Mesenchymal stem cell (in vitro differentiated cells and primary cell): ENCODE measurements around the gene CMTM5.

ENCODE experiments used
- DNase-seq: peaks from one replicate; pipeline ENCODE4 v3.0.0-alpha.2; 2013
- H2AFZ ChIP-seq: one replicate; pipeline ENCODE4 v1.6.1; 2013; ENCODE audit warnings: low read depth, mild to moderate bottlenecking, control low read depth, inconsistent platforms, low read length, moderate library complexity
- H2AK5ac ChIP-seq: 2 replicates; pipeline ENCODE4 v1.6.1; 2013; ENCODE audit warnings: low read length, moderate library complexity, mild to moderate bottlenecking, inconsistent platforms; ENCODE audit not compliant: severe bottlenecking
- H2BK120ac ChIP-seq: one replicate; pipeline ENCODE4 v1.6.1; 2013; ENCODE audit warnings: low read depth, mild to moderate bottlenecking, inconsistent platforms, low read length, moderate library complexity
- H2BK12ac ChIP-seq, 2 experiments: one replicate each; pipeline ENCODE4 v1.6.1; 2013; ENCODE audit warnings: inconsistent platforms in 2 of 2, low read length in 2 of 2, mild to moderate bottlenecking in 2 of 2, moderate library complexity in 2 of 2, control low read depth in 1 of 2
- H2BK15ac ChIP-seq: one replicate; pipeline ENCODE4 v1.6.1; 2013; ENCODE audit warnings: mild to moderate bottlenecking, low read depth, inconsistent platforms; ENCODE audit not compliant: poor library complexity, severe bottlenecking
- H2BK5ac ChIP-seq: 2 replicates; pipeline ENCODE4 v1.6.1; 2013; ENCODE audit warnings: low read depth, mild to moderate bottlenecking, low read length, control low read depth, inconsistent platforms; ENCODE audit not compliant: poor library complexity, severe bottlenecking
- H3K14ac ChIP-seq, 2 experiments: one replicate each; pipeline ENCODE4 v1.6.1; 2013; ENCODE audit warnings: inconsistent platforms in 2 of 2, low read length in 2 of 2, control low read depth in 1 of 2, mild to moderate bottlenecking in 1 of 2, moderate library complexity in 1 of 2
- H3K18ac ChIP-seq, 2 experiments: one replicate each; pipeline ENCODE4 v1.6.1; 2013; ENCODE audit warnings: inconsistent platforms in 2 of 2, low read length in 2 of 2, control low read depth in 1 of 2, low read depth in 1 of 2, mild to moderate bottlenecking in 1 of 2
- H3K23ac ChIP-seq, 2 experiments: one replicate each; pipeline ENCODE4 v1.6.1; 2013; ENCODE audit warnings: inconsistent platforms in 2 of 2, low read length in 2 of 2, mild to moderate bottlenecking in 2 of 2, moderate library complexity in 2 of 2, control low read depth in 1 of 2
- H3K27ac ChIP-seq: 2 replicates; pipeline ENCODE4 v1.5.1; 2013; ENCODE audit warnings: mild to moderate bottlenecking, moderate library complexity, low read length, control low read depth, inconsistent platforms; ENCODE audit not compliant: poor library complexity, severe bottlenecking
- H3K27me3 ChIP-seq, 2 experiments: 2 replicates each; pipeline versions ENCODE4 v1.6.1 to v1.7.0; 2013; ENCODE audit warnings: low read length in 2 of 2, mild to moderate bottlenecking in 2 of 2, moderate library complexity in 2 of 2, control low read depth in 1 of 2, inconsistent platforms in 1 of 2; ENCODE audit not compliant: control insufficient read depth in 1 of 2, insufficient read depth in 1 of 2
- H3K36me3 ChIP-seq, 2 experiments: 2 replicates each; pipeline versions ENCODE4 v1.6.1 to v1.7.0; 2013; ENCODE audit warnings: low read length in 2 of 2, control low read depth in 1 of 2, inconsistent platforms in 1 of 2, low read depth in 1 of 2, mild to moderate bottlenecking in 1 of 2; ENCODE audit not compliant: insufficient read depth in 2 of 2, control insufficient read depth in 1 of 2
- H3K4ac ChIP-seq, 2 experiments: one replicate each; pipeline ENCODE4 v1.6.1; 2013; ENCODE audit warnings: inconsistent platforms in 2 of 2, low read length in 2 of 2, mild to moderate bottlenecking in 2 of 2, moderate library complexity in 2 of 2, control low read depth in 1 of 2, low read depth in 1 of 2
- H3K4me1 ChIP-seq: 2 replicates; pipeline ENCODE4 v1.6.1; 2013; ENCODE audit warnings: low read depth, low read length, control low read depth; ENCODE audit not compliant: control insufficient read depth, insufficient read depth
- H3K4me2 ChIP-seq: 2 replicates; pipeline ENCODE4 v1.6.1; 2013; ENCODE audit warnings: low read length, mild to moderate bottlenecking, inconsistent platforms; ENCODE audit not compliant: poor library complexity, severe bottlenecking
- H3K4me3 ChIP-seq, 2 experiments: 2 replicates each; pipeline versions ENCODE4 v1.5.1 to v1.7.0; 2013; ENCODE audit warnings: low read length in 2 of 2, mild to moderate bottlenecking in 2 of 2, control low read depth in 1 of 2, low read depth in 1 of 2; ENCODE audit not compliant: insufficient read depth in 1 of 2
- H3K79me1 ChIP-seq: replicated peaks from 2 replicates; pipeline ENCODE4 v1.6.1; 2013; ENCODE audit warnings: mild to moderate bottlenecking, control low read depth, low read length, inconsistent platforms; ENCODE audit not compliant: poor library complexity, severe bottlenecking
- H3K9ac ChIP-seq: 2 replicates; pipeline ENCODE4 v1.7.0; 2013; ENCODE audit warnings: mild to moderate bottlenecking, low read length, moderate library complexity
- H3K9me3 ChIP-seq: 2 replicates; pipeline ENCODE4 v1.7.0; 2013; ENCODE audit warnings: mild to moderate bottlenecking, low read length; ENCODE audit not compliant: control insufficient read depth
- H4K8ac ChIP-seq: one replicate; pipeline ENCODE4 v1.6.1; 2013; ENCODE audit warnings: inconsistent platforms, mild to moderate bottlenecking, low read length, moderate library complexity
- H4K91ac ChIP-seq: one replicate; pipeline ENCODE4 v1.6.1; 2013; ENCODE audit warnings: mild to moderate bottlenecking, low read length, inconsistent platforms
- WGBS: methylation state at CpG from one replicate; pipeline ENCODE4 v1.1.7; 2013; ENCODE audit warnings: mixed read lengths; 5-methylcytosine and 5-hydroxymethylcytosine counted together

The CMTM5 gene

DNA sequence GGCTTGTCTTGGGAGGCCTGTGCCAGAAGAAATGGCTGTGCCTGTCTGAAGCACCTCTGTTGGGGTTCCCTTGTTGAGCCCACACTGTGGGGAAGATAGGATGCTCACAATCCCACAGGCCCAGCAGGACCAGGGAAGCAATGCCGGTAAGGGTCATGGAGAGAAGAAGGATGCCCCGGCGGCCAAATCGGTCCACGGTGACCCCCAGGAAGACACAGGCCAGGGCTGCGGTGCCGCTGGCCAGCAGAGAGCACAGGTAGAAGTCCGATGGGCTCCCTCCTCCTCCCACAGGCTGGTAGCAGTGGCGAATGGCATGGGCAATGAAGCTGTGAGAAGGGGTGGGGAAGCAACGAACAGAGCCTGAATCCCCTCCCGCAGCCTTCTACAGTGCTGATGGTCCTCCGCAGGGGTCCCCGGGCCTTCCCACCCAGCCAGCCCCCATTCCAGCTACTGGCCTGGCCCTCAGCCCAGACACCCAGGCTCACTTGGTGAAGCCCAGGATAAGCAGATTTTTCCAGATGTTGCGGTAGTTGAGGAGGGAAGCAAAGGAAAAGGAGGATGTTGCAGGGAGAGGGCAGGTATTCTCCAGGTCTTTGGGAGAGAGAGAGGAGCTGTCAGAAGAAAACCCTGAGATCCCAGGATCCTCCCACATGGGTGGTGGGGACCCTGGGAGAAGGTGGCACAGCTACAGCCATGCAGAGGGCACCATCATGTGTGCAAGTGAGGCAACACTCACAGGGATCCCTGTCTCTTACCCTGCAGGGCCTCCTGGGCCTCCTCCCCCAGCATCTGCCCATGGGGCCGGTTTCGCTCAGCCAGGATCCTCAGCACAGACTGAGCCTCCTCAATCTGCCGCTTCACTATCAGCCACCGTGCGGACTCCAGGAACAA is 29.2 kb upstream of the CMTM5 start:
- H3K4ac ChIP-seq: no peak overlapping the region
- H3K18ac ChIP-seq: no peak overlapping the region
- no peak overlapping the region for H4K91ac ChIP-seq
- H3K4me1 ChIP-seq: peaks cover 9% of the 10 kb centered on the region
- no peak overlapping the region for H3K14ac ChIP-seq
- no peak overlapping the region for H2BK5ac ChIP-seq
- H2BK15ac ChIP-seq: no peak overlapping the region
- no peak overlapping the region for H3K4me3 ChIP-seq
- no peak overlapping the region for H2AFZ ChIP-seq
- H3K36me3 ChIP-seq: peaks cover 0 to 32% of the 10 kb centered on the region in 2 experiments
- H3K27ac ChIP-seq: no peak overlapping the region
- no peak overlapping the region for H2AK5ac ChIP-seq
- no peaks in the 10 kb centered on the region for H3K9me3 ChIP-seq
- H3K27me3 ChIP-seq: peaks cover 0 to 11% of the 10 kb centered on the region in 2 experiments
- WGBS: 98% methylated on average over 18 of the region's 19 CpGs
- no peak overlapping the region for H3K4me2 ChIP-seq
- no peak overlapping the region for H4K8ac ChIP-seq
- H3K23ac ChIP-seq: no peak overlapping the region
- no peak overlapping the region for H3K9ac ChIP-seq
- peaks cover 5% of the 10 kb centered on the region for H3K79me1 ChIP-seq
- no peak overlapping the region for H2BK12ac ChIP-seq
- no peak for DNase-seq
- H2BK120ac ChIP-seq: no peak overlapping the region

GRCh38 chr14:23348297-23348655 is 28.6 kb upstream of the CMTM5 start:
- Histone ChIP-seq H3K9ac (no peak overlapping the region), H2BK5ac (no peak overlapping the region), H3K18ac (no peak overlapping the region), H3K36me3 (peaks cover 0 to 32% of the 10 kb centered on the region in 2 experiments), H3K14ac (no peak overlapping the region), H3K79me1 (peaks cover 5% of the 10 kb centered on the region), H4K8ac (no peak overlapping the region), H2BK12ac (no peak overlapping the region), H3K4ac (no peak overlapping the region), H4K91ac (no peak overlapping the region), H3K4me2 (no peak overlapping the region), H3K27ac (no peak overlapping the region), H3K23ac (no peak overlapping the region), H3K9me3 (no peaks in the 10 kb centered on the region), H2BK120ac (no peak overlapping the region), H3K27me3 (peaks cover 0 to 8% of the 10 kb centered on the region in 2 experiments), H2AFZ (no peak overlapping the region), H3K4me3 (no peak overlapping the region), H2BK15ac (no peak overlapping the region), H3K4me1 (peaks cover 9% of the 10 kb centered on the region), H2AK5ac (no peak overlapping the region)
- no peak for DNase-seq
- WGBS: 93% methylated on average over 5 of the region's 6 CpGs

DNA sequence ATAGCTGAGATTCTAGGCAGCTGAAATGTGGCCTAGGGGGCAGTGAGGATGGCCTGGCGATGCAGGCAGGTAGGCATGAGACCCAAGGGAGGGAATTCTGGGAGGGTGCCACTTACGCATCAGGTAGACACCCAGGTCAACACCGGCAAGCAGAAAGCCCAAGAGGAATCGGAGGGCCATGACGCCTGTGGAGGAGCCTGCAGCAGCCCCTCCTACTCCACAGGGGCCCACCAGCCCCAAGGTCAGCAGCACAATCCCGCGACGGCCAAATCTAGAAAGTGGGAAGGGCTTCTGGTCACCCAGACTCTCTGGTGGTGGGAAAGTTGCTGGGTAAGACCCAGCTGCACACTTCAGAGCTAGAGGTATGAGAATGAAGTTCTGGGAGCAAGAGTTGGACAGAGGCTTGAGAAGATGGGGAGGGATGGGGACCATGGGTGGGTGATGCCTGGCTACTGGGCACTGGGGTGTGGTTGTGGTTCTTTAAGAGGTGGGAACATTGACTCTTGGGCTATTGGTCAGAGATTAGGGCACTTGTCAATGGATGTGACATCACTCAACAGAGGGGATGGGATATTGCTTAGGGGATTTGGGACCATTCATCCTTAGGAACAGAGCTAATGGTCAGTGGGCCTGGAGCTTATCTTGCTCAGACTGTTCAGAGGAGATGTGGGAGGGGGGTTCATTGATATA is 27.5 kb upstream of the CMTM5 start:
- Histone ChIP-seq H2BK5ac (no peak overlapping the region), H3K14ac (no peak overlapping the region), H4K8ac (no peak overlapping the region), H3K36me3 (peaks cover 0 to 32% of the 10 kb centered on the region in 2 experiments), H3K4me2 (no peak overlapping the region), H3K4me3 (no peak overlapping the region), H2AFZ (no peak overlapping the region), H2BK15ac (no peak overlapping the region), H3K23ac (no peak overlapping the region), H4K91ac (no peak overlapping the region), H3K79me1 (peaks cover 5% of the 10 kb centered on the region), H3K4me1 (peaks cover 9% of the 10 kb centered on the region), H3K27me3 (peaks cover 0 to 10% of the 10 kb centered on the region in 2 experiments), H3K9me3 (no peaks in the 10 kb centered on the region), H2AK5ac (no peak overlapping the region), H2BK120ac (no peak overlapping the region), H3K27ac (no peak overlapping the region), H2BK12ac (no peak overlapping the region), H3K18ac (no peak overlapping the region), H3K9ac (no peak overlapping the region), H3K4ac (no peak overlapping the region)
- WGBS: 83% methylated on average over 5 of the region's 8 CpGs
- no peak for DNase-seq
